CD4-positive, alpha-beta T cell treated with Interleukin-4 for 1 hour (primary cell): ENCODE measurements around the gene CYP4B1.

Experiments
- DNase-seq, 2 donors: peaks; one replicate each; pipeline ENCODE4 v3.0.0-alpha.2; 2020 to 2022

CYP4B1 gene

GRCh38 chr1:46797696-46798470, 963 bp upstream of the CYP4B1 start:
- DNase-seq: no peak

GRCh38 chr1:46800742-46801141, 1.9 kb downstream of the CYP4B1 start:
- no peak for DNase-seq

DNA sequence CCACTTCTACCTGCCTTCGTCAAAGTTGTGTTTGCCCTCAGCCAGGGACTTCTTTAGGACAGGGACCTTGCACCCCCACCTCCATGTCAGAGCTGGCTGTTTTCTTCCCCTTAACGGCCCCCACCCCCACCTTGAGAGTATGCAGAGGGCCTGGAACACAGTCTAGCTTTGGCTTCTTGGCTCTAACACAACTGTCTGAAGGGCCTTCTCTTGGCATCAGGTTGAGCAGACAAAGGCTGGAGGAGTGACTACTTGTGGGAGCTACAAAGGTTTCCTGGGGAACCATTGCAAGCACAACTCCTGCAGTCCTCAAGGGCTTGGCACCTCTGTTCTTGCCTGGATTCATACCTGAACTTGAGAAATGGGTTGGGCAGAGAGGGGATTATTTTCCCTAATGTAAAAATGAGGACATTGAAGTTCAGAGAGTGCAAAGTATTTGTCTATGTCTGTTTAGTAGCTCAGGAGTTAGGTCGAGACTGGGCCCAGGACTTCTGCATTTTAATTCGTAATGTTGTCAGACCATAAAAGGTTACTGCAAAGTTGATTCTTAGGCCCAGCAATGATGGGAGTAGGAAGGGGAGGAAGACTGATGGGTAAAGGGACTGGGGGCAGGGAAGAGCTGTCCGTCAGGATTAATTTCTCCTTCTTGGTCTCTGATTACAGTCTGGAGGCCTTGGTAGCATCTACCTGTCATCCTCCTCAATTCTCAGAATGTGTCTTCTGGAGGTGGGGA, 2.6 kb downstream of the CYP4B1 start:
- DNase-seq: no peak

- DNase-seq: no peak
Measured at GRCh38 chr1:46802081-46802480, 3.2 kb downstream of the CYP4B1 start.

GRCh38 chr1:46802901-46803574, 4.2 kb downstream of the CYP4B1 start:
- DNase-seq: no peak

DNA sequence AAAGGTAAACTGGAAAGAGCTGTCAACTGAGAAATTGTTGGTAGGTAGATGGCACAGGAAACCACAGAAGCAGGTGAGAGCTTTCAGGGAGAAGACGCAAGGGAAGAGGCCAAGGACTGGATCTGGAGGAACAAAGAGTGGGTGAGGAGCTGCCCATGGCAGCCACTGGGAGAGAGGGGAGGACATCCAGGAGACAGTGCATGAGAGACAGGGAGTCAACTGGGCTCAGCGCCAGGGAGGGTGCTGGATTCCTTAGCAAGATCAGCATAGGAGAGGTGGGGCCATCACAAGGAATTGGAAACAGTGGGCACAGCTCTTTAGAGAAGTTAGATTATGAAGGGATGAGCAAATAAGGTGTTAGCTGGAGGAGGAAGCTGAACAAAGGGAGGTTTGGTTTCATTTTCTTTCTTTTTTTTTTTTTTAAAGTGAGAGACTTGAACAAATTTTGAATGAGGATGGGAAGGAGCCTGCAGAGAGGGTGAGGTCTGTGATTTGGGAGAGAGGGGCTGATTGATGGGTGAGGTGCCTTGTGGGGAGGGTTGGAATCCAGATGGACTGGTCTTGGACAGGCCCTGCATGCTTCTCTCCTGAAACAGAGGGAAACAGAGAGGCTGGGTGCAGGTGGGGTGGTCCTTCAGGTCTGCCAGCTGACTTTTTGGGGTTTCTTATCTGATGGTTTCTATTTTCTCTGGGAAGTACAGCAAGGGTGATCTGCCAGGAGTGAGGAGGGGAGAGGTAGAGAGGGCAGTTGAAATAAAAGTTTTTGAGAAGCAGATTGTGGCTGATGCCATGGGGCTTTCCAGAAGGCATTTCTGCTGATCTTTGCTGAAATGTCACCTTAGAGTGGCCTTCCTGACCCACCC, 5.4 kb downstream of the CYP4B1 start:
- no peak for DNase-seq

- DNase-seq: no peak
Measured at GRCh38 chr1:46804926-46805325, 6.1 kb downstream of the CYP4B1 start.

- DNase-seq: no peak
Measured at GRCh38 chr1:46805755-46806154, 6.9 kb downstream of the CYP4B1 start.

- no peak for DNase-seq
Measured at GRCh38 chr1:46806196-46807020, 7.6 kb downstream of the CYP4B1 start.

GRCh38 chr1:46807046-46807972, 8.5 kb downstream of the CYP4B1 start:
- no peak for DNase-seq

- DNase-seq: no peak
Measured at GRCh38 chr1:46809071-46809470, 10.2 kb downstream of the CYP4B1 start.

GRCh38 chr1:46809904-46810303, 11.1 kb downstream of the CYP4B1 start:
- no peak for DNase-seq

- no peak for DNase-seq
Measured at GRCh38 chr1:46810596-46810995, 11.8 kb downstream of the CYP4B1 start.

DNA sequence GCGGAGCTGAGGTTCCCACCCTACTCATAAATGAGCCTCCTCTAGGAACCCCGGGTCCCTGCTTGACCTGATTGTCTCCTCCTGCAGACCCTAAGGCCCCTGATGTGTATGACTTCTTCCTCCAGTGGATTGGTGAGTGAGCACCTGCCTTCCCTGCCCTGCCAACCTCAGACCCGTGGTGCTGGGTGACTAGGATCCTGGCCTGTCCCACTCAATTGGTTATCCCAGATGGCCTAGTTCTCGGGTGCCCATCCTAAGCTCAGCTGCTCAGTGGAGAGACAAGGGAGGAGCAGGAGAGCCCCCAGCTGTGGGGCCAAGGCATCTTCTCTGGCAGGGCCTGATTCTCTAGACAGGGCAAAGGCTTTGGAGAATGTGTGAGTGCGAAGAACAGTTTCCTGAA, 12.2 kb downstream of the CYP4B1 start:
- no peak for DNase-seq

DNA sequence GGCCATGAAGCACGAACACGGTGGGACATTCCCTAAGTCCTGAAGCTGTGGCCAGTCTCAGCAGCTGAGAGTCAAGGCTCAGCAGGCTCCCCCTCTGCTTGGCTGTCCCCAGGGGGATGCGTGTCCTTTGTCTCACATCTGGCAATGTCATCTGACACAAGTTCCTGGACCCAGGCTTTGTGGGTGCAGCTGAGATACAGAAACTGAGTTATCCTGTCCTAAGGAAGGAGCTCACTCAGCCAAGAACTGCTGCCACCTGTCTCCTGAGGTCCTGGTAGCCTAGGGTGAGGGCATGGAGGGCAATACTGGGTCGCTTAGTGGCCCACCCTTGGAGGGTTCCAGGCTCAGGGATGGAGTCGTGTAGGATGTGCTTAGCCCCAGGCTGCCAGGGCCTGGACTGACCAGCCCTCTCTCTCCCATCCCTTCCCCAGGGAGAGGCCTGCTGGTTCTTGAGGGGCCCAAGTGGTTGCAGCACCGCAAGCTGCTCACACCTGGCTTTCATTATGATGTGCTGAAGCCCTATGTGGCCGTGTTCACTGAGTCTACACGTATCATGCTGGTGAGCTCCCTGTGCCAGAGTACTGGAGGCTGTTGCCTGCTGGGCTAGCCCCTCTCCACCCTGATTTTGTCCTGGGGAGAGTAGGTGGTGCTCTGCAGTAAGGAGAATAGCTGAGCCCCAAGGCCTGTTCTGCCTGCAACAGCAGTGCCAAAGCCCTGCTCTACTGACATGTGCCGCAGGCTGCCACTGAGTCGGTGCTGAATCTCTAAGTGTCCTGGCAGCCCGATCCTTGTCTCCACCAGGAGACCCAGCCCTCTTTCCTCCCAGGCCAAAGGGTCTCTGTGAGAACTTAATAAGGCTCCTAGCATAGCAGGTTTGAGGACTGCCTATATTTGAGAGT, 13.5 kb downstream of the CYP4B1 start:
- no peak for DNase-seq

GRCh38 chr1:46812996-46813857, 14.4 kb downstream of the CYP4B1 start:
- DNase-seq: no peak

- no peak for DNase-seq
Measured at GRCh38 chr1:46813858-46814396, 15.1 kb downstream of the CYP4B1 start.

- DNase-seq: no peak
Measured at GRCh38 chr1:46815133-46815532, 16.3 kb downstream of the CYP4B1 start.
